Endothelial cell of umbilical vein (primary cell): Measurements from ENCODE around the gene TRPM1. TPM values are rescaled to one million over a fixed set of nuclear protein-coding genes. Genes with fewer than 3 reads are reported as not detected.

Experiments
- BruUV-seq: library from RNA; stranded (reverse); fragments of 400-500 nt; replicated peaks from 2 replicates; lab custom pipeline; 2021; lab: Mats Ljungman, UMichigan
- CTCF ChIA-PET: fragments of 300-600, 350-600 bp; sonication (Branson Sonifier 250); formaldehyde crosslinking; loops from one replicate; lab custom pipeline; 2021; ENCODE audit warnings: antibody characterized with exemption, inconsistent platforms; lab: Charles Lee
- POLR2A ChIA-PET: fragments of 300-600, 350-600 bp; sonication (Branson Sonifier 250); formaldehyde crosslinking; loops from one replicate; lab custom pipeline; 2021; ENCODE audit warnings: antibody characterized with exemption, inconsistent platforms; lab: Charles Lee
- DNase-seq: peaks from one replicate; pipeline ENCODE4 v3.0.0-alpha.2; 2011; ENCODE audit warnings: low read depth, low spot score
- FAIRE-seq: peaks from 2 replicates; lab custom pipeline; 2011; peaks lifted over from hg19 to GRCh38; lab: Jason Lieb, UNC
- H2AFZ ChIP-seq: 2 replicates; pipeline ENCODE4 v1.6.0; 2012; ENCODE audit warnings: low read depth, low read length, control low read depth, inconsistent platforms
- H3K27ac ChIP-seq: 2 replicates; pipeline ENCODE4 v1.5.1; 2011; ENCODE audit warnings: low read depth, mild to moderate bottlenecking, control low read depth, low read length, moderate library complexity; ENCODE audit not compliant: insufficient read depth
- H3K27me3 ChIP-seq, 2 experiments: 2 replicates each; pipeline versions ENCODE4 v1.6.0 to v1.6.1; 2011; ENCODE audit warnings: low read length in 2 of 2, mixed read lengths in 1 of 2; ENCODE audit not compliant: control insufficient read depth in 2 of 2, insufficient read depth in 2 of 2
- H3K36me3 ChIP-seq, 2 experiments: 2 replicates in 1 of 2; 3 replicates in 1 of 2; pipeline ENCODE4 v1.5.1; 2011; ENCODE audit warnings: low read length in 2 of 2, mild to moderate bottlenecking in 1 of 2, moderate library complexity in 1 of 2; ENCODE audit not compliant: control insufficient read depth in 2 of 2, insufficient read depth in 2 of 2; ENCODE audit errors: extremely low read depth in 1 of 2
- H3K4me1 ChIP-seq: 3 replicates; pipeline ENCODE4 v1.5.1; 2011; ENCODE audit warnings: mild to moderate bottlenecking, low read length; ENCODE audit not compliant: control insufficient read depth, insufficient read depth; ENCODE audit errors: extremely low read depth
- H3K4me2 ChIP-seq: 2 replicates; pipeline ENCODE4 v1.6.1; 2011; ENCODE audit warnings: low read length, control low read depth, mixed read lengths; ENCODE audit not compliant: insufficient read depth
- H3K4me3 ChIP-seq, 3 experiments: fragments of 200-600 bp in 1 of 3; sonication (generic), shearing (Covaris generic) in 1 of 3; replicated peaks in 1 of 3; 2 replicates each; pipeline ENCODE4 v1.5.1; 2011 to 2016; ENCODE audit warnings: control low read depth in 3 of 3, low read length in 3 of 3, mild to moderate bottlenecking in 2 of 3, inconsistent platforms in 1 of 3, low read depth in 1 of 3, moderate library complexity in 1 of 3; ENCODE audit not compliant: insufficient read depth in 1 of 3
- H3K79me2 ChIP-seq: 2 replicates; pipeline ENCODE4 v1.6.0; 2012; ENCODE audit warnings: low read length, inconsistent platforms; ENCODE audit not compliant: control insufficient read depth, insufficient read depth
- H3K9ac ChIP-seq: replicated peaks from 2 replicates; pipeline ENCODE3; 2011; ENCODE audit warnings: low read length, control low read depth; ENCODE audit not compliant: insufficient read depth; ENCODE audit errors: extremely low read depth
- H3K9me1 ChIP-seq: replicated peaks from 3 replicates; pipeline ENCODE4 v1.6.0; 2011; ENCODE audit warnings: mild to moderate bottlenecking, low read length; ENCODE audit not compliant: control insufficient read depth, insufficient read depth; ENCODE audit errors: extremely low read depth
- H3K9me3 ChIP-seq: replicated peaks from 2 replicates; pipeline ENCODE4 v1.5.1; 2012; ENCODE audit warnings: low read length, inconsistent platforms; ENCODE audit not compliant: control insufficient read depth, insufficient read depth
- H4K20me1 ChIP-seq: replicated peaks from 2 replicates; pipeline ENCODE3; 2011; ENCODE audit warnings: mild to moderate bottlenecking, low read length; ENCODE audit not compliant: control insufficient read depth, insufficient read depth; ENCODE audit errors: extremely low read depth
- EZH2 ChIP-seq: IDR thresholded peaks from 2 replicates; pipeline ENCODE4 v1.6.1; 2012; ENCODE audit warnings: borderline replicate concordance, low read depth, mild to moderate bottlenecking, moderate library complexity, low read length, inconsistent platforms; ENCODE audit not compliant: severe bottlenecking
- FOS ChIP-seq: IDR thresholded peaks from 2 replicates; pipeline ENCODE4 v1.6.1; 2011; ENCODE audit warnings: mild to moderate bottlenecking, low read length, moderate library complexity, borderline replicate concordance; ENCODE audit not compliant: insufficient read depth
- GATA2 ChIP-seq: IDR thresholded peaks from 2 replicates; pipeline ENCODE4 v1.7.0; 2011; ENCODE audit warnings: low read depth, mild to moderate bottlenecking, moderate library complexity, mixed read lengths, low read length; ENCODE audit not compliant: insufficient read length, insufficient read depth
- JUN ChIP-seq: IDR thresholded peaks from 2 replicates; pipeline ENCODE4 v1.6.1; 2011; ENCODE audit warnings: borderline replicate concordance, low read depth; ENCODE audit not compliant: insufficient read length, insufficient read depth
- MYC ChIP-seq: IDR thresholded peaks from one replicate; pipeline ENCODE4 v1.6.1; 2011; ENCODE audit warnings: mild to moderate bottlenecking, low read depth, low read length
- POLR2A ChIP-seq: IDR thresholded peaks from 2 replicates; pipeline ENCODE4 v1.6.1; 2012; ENCODE audit warnings: low read depth, mild to moderate bottlenecking, control low read depth, low read length
- dilution Hi-C: fragments of 300-500 bp; cut with MboI; formaldehyde crosslinking; loops from one replicate; pipeline ENCODE4 v1.15.0; 2019; ENCODE audit warnings: low sequenced_read_pairs; ENCODE audit not compliant: extremely low pct_ligation_motif_present
- intact Hi-C: fragments of 100-400 bp; cut with micrococcal nuclease; formaldehyde crosslinking; loops from one replicate; pipeline ENCODE4 v1.10.0; 2022
- polyA plus RNA-seq, 4 experiments: library from polyadenylated mRNA; depleted of rRNA in 3 of 4; stranded (reverse) in 3 of 4; unstranded in 1 of 4; fragments of >200 nt; gene quantifications; 2 replicates each; pipeline versions ENCODE4 v1.2.1 to v1.2.3, GENCODE V29; 2011 to 2012; ENCODE audit warnings: missing spikeins in 1 of 4
- total RNA-seq: library from RNA; stranded (reverse); gene quantifications from 2 replicates; pipeline ENCODE4 v1.2.3, GENCODE V29; 2021
- TF ChIP-seq, protein P1 (sequence below): IDR thresholded peaks from 2 replicates; pipeline ENCODE4 v1.6.1; 2011; ENCODE audit not compliant: insufficient read depth, insufficient read length
- TF ChIP-seq, protein P2 (sequence below), 2 donors: IDR thresholded peaks; 1 replicate in 1 of 2; 2 replicates in 1 of 2; pipeline ENCODE4 v1.5.1; 2011; ENCODE audit warnings: low read length in 2 of 2, mild to moderate bottlenecking in 2 of 2, moderate library complexity in 2 of 2, control low read depth in 1 of 2, inconsistent platforms in 1 of 2, low read depth in 1 of 2; ENCODE audit not compliant: insufficient read depth in 1 of 2; ENCODE audit errors: extremely low read depth in 1 of 2

Gene TRPM1
- total and polyA plus RNA-seq, 2 donors (not counting 3 experiments of a cell fraction or from before 2014, with no cell fraction given) = 0.19 TPM; not detected in 1

GRCh38 chr15:31081056-31081455 is 20.5 kb downstream of the TRPM1 start:
- DNase-seq (no peak), FAIRE-seq (no peak)
- intact Hi-C loops = loop anchor here (2.0 to 5.0 kb wide), 2 partner anchors 59 to 90 kb away; partner anchors contain the start of gene MTMR10
- POLR2A ChIA-PET = no interaction called here
- Histone ChIP-seq H3K9ac (no peak overlapping the region), H3K36me3 (no peaks in the 10 kb centered on the region), H3K9me1 (no peaks in the 10 kb centered on the region), H3K4me1 (no peaks in the 10 kb centered on the region), H3K79me2 (no peaks in the 10 kb centered on the region), H3K4me3 (no peak overlapping the region), H3K9me3 (no peaks in the 10 kb centered on the region), H2AFZ (peak overlapping the region; percentile 52), H3K27me3 (peaks cover 0 to 9% of the 10 kb centered on the region in 2 experiments), H3K27ac (no peak overlapping the region), H3K4me2 (peak overlapping the region; percentile 30), H4K20me1 (no peaks in the 10 kb centered on the region)
- no TSS peak for BruUV-seq
- CTCF ChIA-PET = no interaction called here
- dilution Hi-C loops = no loop called here
- no peak for TF ChIP-seq GATA2

- CTCF ChIA-PET = no interaction called here
Measured at GRCh38 chr15:31080591-31081014, 20.9 kb downstream of the TRPM1 start.

More at GRCh38 chr15:31080591-31081014, 20.9 kb downstream of the TRPM1 start:
- peak overlapping the region in 1 of 3 experiments; percentile 18 for H3K4me3 ChIP-seq
- DNase-seq = peak; percentile 44
- POLR2A ChIA-PET = no interaction called here
- H3K9me1 ChIP-seq = no peaks in the 10 kb centered on the region
- H3K27ac ChIP-seq = no peak overlapping the region
- FAIRE-seq = peak; percentile 44
- dilution Hi-C loops (no loop called here), intact Hi-C loops (loop anchor here (2.0 to 5.0 kb wide), 2 partner anchors 58 to 90 kb away; partner anchors contain the start of gene MTMR10)
- BruUV-seq = no TSS peak
- no peaks in the 10 kb centered on the region for H3K4me1 ChIP-seq
- no peaks in the 10 kb centered on the region for H3K79me2 ChIP-seq
- no peak overlapping the region for H3K9ac ChIP-seq
- H3K4me2 ChIP-seq = peak overlapping the region; percentile 30
- no peaks in the 10 kb centered on the region for H3K9me3 ChIP-seq
- TF ChIP-seq, protein P1, sequence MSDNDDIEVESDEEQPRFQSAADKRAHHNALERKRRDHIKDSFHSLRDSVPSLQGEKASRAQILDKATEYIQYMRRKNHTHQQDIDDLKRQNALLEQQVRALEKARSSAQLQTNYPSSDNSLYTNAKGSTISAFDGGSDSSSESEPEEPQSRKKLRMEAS = no peak
- TF ChIP-seq MYC = no peak
- no peak for TF ChIP-seq POLR2A
- TF ChIP-seq GATA2 = no peak
- TF ChIP-seq EZH2 = no peak
- TF ChIP-seq, protein P2, sequence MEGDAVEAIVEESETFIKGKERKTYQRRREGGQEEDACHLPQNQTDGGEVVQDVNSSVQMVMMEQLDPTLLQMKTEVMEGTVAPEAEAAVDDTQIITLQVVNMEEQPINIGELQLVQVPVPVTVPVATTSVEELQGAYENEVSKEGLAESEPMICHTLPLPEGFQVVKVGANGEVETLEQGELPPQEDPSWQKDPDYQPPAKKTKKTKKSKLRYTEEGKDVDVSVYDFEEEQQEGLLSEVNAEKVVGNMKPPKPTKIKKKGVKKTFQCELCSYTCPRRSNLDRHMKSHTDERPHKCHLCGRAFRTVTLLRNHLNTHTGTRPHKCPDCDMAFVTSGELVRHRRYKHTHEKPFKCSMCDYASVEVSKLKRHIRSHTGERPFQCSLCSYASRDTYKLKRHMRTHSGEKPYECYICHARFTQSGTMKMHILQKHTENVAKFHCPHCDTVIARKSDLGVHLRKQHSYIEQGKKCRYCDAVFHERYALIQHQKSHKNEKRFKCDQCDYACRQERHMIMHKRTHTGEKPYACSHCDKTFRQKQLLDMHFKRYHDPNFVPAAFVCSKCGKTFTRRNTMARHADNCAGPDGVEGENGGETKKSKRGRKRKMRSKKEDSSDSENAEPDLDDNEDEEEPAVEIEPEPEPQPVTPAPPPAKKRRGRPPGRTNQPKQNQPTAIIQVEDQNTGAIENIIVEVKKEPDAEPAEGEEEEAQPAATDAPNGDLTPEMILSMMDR (IDR thresholded peaks at IDR 0.05; ENCODE audit: extremely low read depth in 1 of 2, insufficient read depth in 1 of 2, low read depth in 1 of 2, low read length in 2 of 2) = no peak
- TF ChIP-seq JUN = no peak
- TF ChIP-seq FOS = no peak
- no peaks in the 10 kb centered on the region for H3K36me3 ChIP-seq
- H2AFZ ChIP-seq = peak overlapping the region; percentile 52
- H4K20me1 ChIP-seq = no peaks in the 10 kb centered on the region
- H3K27me3 ChIP-seq = peaks cover 0 to 9% of the 10 kb centered on the region in 2 experiments
